Hepatocyte (in vitro differentiated cells): ENCODE data around the gene TOX2.

ENCODE experiments used
- EZH2 ChIP-seq: fragments of 200-600 bp; sonication (generic); IDR thresholded peaks from 2 replicates; pipeline ENCODE4 v1.6.1; 2016; ENCODE audit warnings: antibody characterized with exemption, mild to moderate bottlenecking, borderline replicate concordance
- TF ChIP-seq, protein P1 (sequence below): fragments of 200-600 bp; sonication (generic); IDR thresholded peaks from 2 replicates; pipeline ENCODE4 v1.5.1; 2016; ENCODE audit warnings: antibody characterized with exemption, mild to moderate bottlenecking; ENCODE audit not compliant: poor library complexity

GRCh38 chr20:44003609-44004008, 89.0 kb downstream of the TOX2 start:
- no peak for TF ChIP-seq EZH2
- TF ChIP-seq, protein P1, sequence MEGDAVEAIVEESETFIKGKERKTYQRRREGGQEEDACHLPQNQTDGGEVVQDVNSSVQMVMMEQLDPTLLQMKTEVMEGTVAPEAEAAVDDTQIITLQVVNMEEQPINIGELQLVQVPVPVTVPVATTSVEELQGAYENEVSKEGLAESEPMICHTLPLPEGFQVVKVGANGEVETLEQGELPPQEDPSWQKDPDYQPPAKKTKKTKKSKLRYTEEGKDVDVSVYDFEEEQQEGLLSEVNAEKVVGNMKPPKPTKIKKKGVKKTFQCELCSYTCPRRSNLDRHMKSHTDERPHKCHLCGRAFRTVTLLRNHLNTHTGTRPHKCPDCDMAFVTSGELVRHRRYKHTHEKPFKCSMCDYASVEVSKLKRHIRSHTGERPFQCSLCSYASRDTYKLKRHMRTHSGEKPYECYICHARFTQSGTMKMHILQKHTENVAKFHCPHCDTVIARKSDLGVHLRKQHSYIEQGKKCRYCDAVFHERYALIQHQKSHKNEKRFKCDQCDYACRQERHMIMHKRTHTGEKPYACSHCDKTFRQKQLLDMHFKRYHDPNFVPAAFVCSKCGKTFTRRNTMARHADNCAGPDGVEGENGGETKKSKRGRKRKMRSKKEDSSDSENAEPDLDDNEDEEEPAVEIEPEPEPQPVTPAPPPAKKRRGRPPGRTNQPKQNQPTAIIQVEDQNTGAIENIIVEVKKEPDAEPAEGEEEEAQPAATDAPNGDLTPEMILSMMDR, result no peak
